Measurements from ENCODE around the gene GYPC.
"Not testable (repeated sequence)": the region's sequence is repeated elsewhere in the genome, so short reads cannot be mapped to it uniquely, and the experiment has no call there.

GYPC gene

GRCh38 chr2:126700677-126701076, 44.7 kb downstream of the GYPC start:
- no peak for DNase-seq

- no peak for DNase-seq
These were observed 47.4 kb downstream of the GYPC start for GRCh38 chr2:126703311-126703710.

- DNase-seq, result no peak
These were observed 48.6 kb downstream of the GYPC start for GRCh38 chr2:126704434-126705160.

- DNase-seq, result no peak
These were observed 51.2 kb downstream of the GYPC start for GRCh38 chr2:126707191-126707590.

- no peak for DNase-seq
These were observed 52.0 kb downstream of the GYPC start for GRCh38 chr2:126707941-126708340.

GRCh38 chr2:126714191-126714965, 58.4 kb downstream of the GYPC start:
- no peak for DNase-seq

GRCh38 chr2:126715111-126715510, 59.2 kb downstream of the GYPC start:
- no peak for DNase-seq

GRCh38 chr2:126715576-126716406, 59.8 kb downstream of the GYPC start:
- no peak for DNase-seq

GRCh38 chr2:126717277-126717676, 61.3 kb downstream of the GYPC start:
- not testable (repeated sequence) for DNase-seq

GRCh38 chr2:126717928-126718327, 62.0 kb downstream of the GYPC start:
- DNase-seq, result no peak

GRCh38 chr2:126719191-126719832, 63.4 kb downstream of the GYPC start:
- DNase-seq, result no peak

- no peak for DNase-seq
These were observed 63.9 kb downstream of the GYPC start for GRCh38 chr2:126719833-126720351.

GRCh38 chr2:126720638-126721037, 64.7 kb downstream of the GYPC start:
- no peak for DNase-seq

GRCh38 chr2:126722081-126722480, 66.1 kb downstream of the GYPC start:
- DNase-seq, result no peak

- no peak for DNase-seq
These were observed 66.6 kb downstream of the GYPC start for GRCh38 chr2:126722546-126722945.

GRCh38 chr2:126723281-126723815, 67.4 kb downstream of the GYPC start:
- DNase-seq, result no peak

- DNase-seq, result no peak
These were observed 69.6 kb downstream of the GYPC start for GRCh38 chr2:126725580-126725979.

- no peak for DNase-seq
These were observed 73.9 kb downstream of the GYPC start for GRCh38 chr2:126729896-126730295.

- DNase-seq, result no peak
These were observed 74.7 kb downstream of the GYPC start for GRCh38 chr2:126730655-126731054.

GRCh38 chr2:126731353-126731752, 75.4 kb downstream of the GYPC start:
- no peak for DNase-seq

- no peak for DNase-seq
These were observed 76.8 kb downstream of the GYPC start for GRCh38 chr2:126732682-126733245.

GRCh38 chr2:126733795-126734194, 77.8 kb downstream of the GYPC start:
- DNase-seq, result no peak

Data from NK-92 treated with Interleukin-12 subunit alpha and Interleukin-12 subunit beta, amount 100 ng/mL, for 24 hours (cell line).